SJCRH30 (cell line): ENCODE measurements around the gene CFAP70. TPM values are rescaled to one million over a fixed set of nuclear protein-coding genes. Genes with fewer than 3 reads are reported as not detected.
A peak's percentile ranks its signal among the peaks of the same experiment; 100 is the strongest.

Source experiments
- DNase-seq, 2 experiments: peaks; one replicate each; pipeline ENCODE4 v3.0.0-alpha.2; 2015 to 2020
- H3K27ac ChIP-seq: fragments of 250-450 bp; sonication (Bioruptor Pico); 2 replicates; pipeline ENCODE4 v1.5.1; 2020; ENCODE audit warnings: mild to moderate bottlenecking, moderate library complexity
- H3K27me3 ChIP-seq: fragments of 250-450 bp; sonication (Bioruptor Pico); 2 replicates; pipeline ENCODE4 v1.5.1; 2020; ENCODE audit warnings: mild to moderate bottlenecking, moderate library complexity
- H3K36me3 ChIP-seq: fragments of 250-450 bp; sonication (Bioruptor Pico); 2 replicates; pipeline ENCODE4 v1.5.1; 2020; ENCODE audit warnings: mild to moderate bottlenecking, moderate library complexity
- H3K4me1 ChIP-seq: fragments of 250-450 bp; sonication (Bioruptor Pico); 2 replicates; pipeline ENCODE4 v1.5.1; 2020; ENCODE audit warnings: mild to moderate bottlenecking, moderate library complexity
- H3K4me3 ChIP-seq: fragments of 250-450 bp; sonication (Bioruptor Pico); 2 replicates; pipeline ENCODE4 v1.5.1; 2020; ENCODE audit warnings: mild to moderate bottlenecking, moderate library complexity
- H3K9me3 ChIP-seq: fragments of 250-450 bp; sonication (Bioruptor Pico); replicated peaks from 2 replicates; pipeline ENCODE4 v1.5.1; 2020; ENCODE audit warnings: mild to moderate bottlenecking, moderate library complexity
- total RNA-seq: library from RNA; depleted of rRNA; stranded (reverse); fragments of >200 nt; shearing (Covaris generic); gene quantifications from 2 replicates; pipeline ENCODE4 v1.2.3, GENCODE V29; 2014

Gene CFAP70
- total RNA-seq, 1 experiment from 2014 or later = 0.12 TPM

- peak; percentile 96 to 98 for DNase-seq
- Histone ChIP-seq H3K4me1 (peaks cover 6% of the 10 kb centered on the region; the same call in 1 of the 2 replicates), H3K4me3 (peak within 1 kb of the TSS; percentile 75), H3K9me3 (no peaks in the 10 kb centered on the region), H3K27ac (peak within 1 kb of the TSS; percentile 88), H3K36me3 (peaks cover 9% of the 10 kb centered on the region), H3K27me3 (no peaks in the 10 kb centered on the region)
Observed at GRCh38 chr10:73252445-73253224, 106.0 kb downstream of the CFAP70 start, which contains the start of gene MRPS16. MRPS16 (minus strand) TSS chr10:73252644; CDS start chr10:73252482, 162 bp downstream.

GRCh38 chr10:73251683-73252444 is 106.8 kb downstream of the CFAP70 start:
- Histone ChIP-seq H3K27me3 (no peaks in the 10 kb centered on the region), H3K27ac (peak overlapping the region; percentile 88), H3K9me3 (no peaks in the 10 kb centered on the region), H3K4me1 (peaks cover 7% of the 10 kb centered on the region; the same call in 1 of the 2 replicates), H3K36me3 (peaks cover 9% of the 10 kb centered on the region), H3K4me3 (peak overlapping the region; percentile 75)
- DNase-seq = peak; percentile 35 to 50

GRCh38 chr10:73248259-73248724 is 110.4 kb downstream of the CFAP70 start:
- Histone ChIP-seq H3K9me3 (no peaks in the 10 kb centered on the region), H3K27ac (no peak overlapping the region), H3K4me3 (no peak overlapping the region), H3K27me3 (no peaks in the 10 kb centered on the region), H3K4me1 (peaks cover 7% of the 10 kb centered on the region; the same call in 1 of the 2 replicates), H3K36me3 (peaks cover 30% of the 10 kb centered on the region)
- no peak for DNase-seq

- peak overlapping the region; percentile 94 for H3K27ac ChIP-seq
- H3K4me1 ChIP-seq = peaks cover 7% of the 10 kb centered on the region; the same call in 1 of the 2 replicates
- no peak for DNase-seq
- no peaks in the 10 kb centered on the region for H3K27me3 ChIP-seq
- peaks cover 32% of the 10 kb centered on the region for H3K36me3 ChIP-seq
- H3K9me3 ChIP-seq = no peaks in the 10 kb centered on the region
- peak overlapping the region; percentile 97 for H3K4me3 ChIP-seq
Observed at GRCh38 chr10:73247509-73248258, 111.0 kb downstream of the CFAP70 start.

- Histone ChIP-seq H3K36me3 (peaks cover 38% of the 10 kb centered on the region), H3K9me3 (no peaks in the 10 kb centered on the region), H3K27me3 (no peaks in the 10 kb centered on the region), H3K4me1 (peaks cover 7% of the 10 kb centered on the region; the same call in 1 of the 2 replicates), H3K4me3 (peak within 1 kb of the TSS; percentile 97), H3K27ac (peak within 1 kb of the TSS; percentile 94)
- peak; percentile 96 to 97 for DNase-seq
Observed at GRCh38 chr10:73246646-73247508, 111.8 kb downstream of the CFAP70 start, which contains the start of gene DNAJC9. DNAJC9 (minus strand) TSS chr10:73247255; CDS start chr10:73247189, 66 bp downstream.

GRCh38 chr10:73246322-73246645 is 112.4 kb downstream of the CFAP70 start:
- H3K9me3 ChIP-seq = no peaks in the 10 kb centered on the region
- H3K27me3 ChIP-seq = no peaks in the 10 kb centered on the region
- DNase-seq = no peak
- peak overlapping the region; percentile 94 for H3K27ac ChIP-seq
- H3K36me3 ChIP-seq = peaks cover 44% of the 10 kb centered on the region
- peaks cover 7% of the 10 kb centered on the region; the same call in 1 of the 2 replicates for H3K4me1 ChIP-seq
- peak overlapping the region; percentile 97 for H3K4me3 ChIP-seq

- H3K27ac ChIP-seq = no peak overlapping the region
- peaks cover 7% of the 10 kb centered on the region; the same call in 1 of the 2 replicates for H3K4me1 ChIP-seq
- H3K36me3 ChIP-seq = peaks cover 53% of the 10 kb centered on the region
- no peak overlapping the region; the same call in 1 of the 2 replicates for H3K4me3 ChIP-seq
- no peak for DNase-seq
- H3K27me3 ChIP-seq = no peaks in the 10 kb centered on the region
- H3K9me3 ChIP-seq = no peaks in the 10 kb centered on the region
Observed at GRCh38 chr10:73244866-73245477, 113.7 kb downstream of the CFAP70 start.

- H3K27me3 ChIP-seq = no peaks in the 10 kb centered on the region
Observed at GRCh38 chr10:73239908-73240307, 118.8 kb downstream of the CFAP70 start.

GRCh38 chr10:73238990-73239566 is 119.6 kb downstream of the CFAP70 start:
- no peak overlapping the region for H3K4me3 ChIP-seq
- H3K27me3 ChIP-seq = no peaks in the 10 kb centered on the region
- DNase-seq = no peak
- H3K4me1 ChIP-seq = no peaks in the 10 kb centered on the region
- peaks cover 74% of the 10 kb centered on the region for H3K36me3 ChIP-seq
- H3K27ac ChIP-seq = no peak overlapping the region
- H3K9me3 ChIP-seq = no peaks in the 10 kb centered on the region

More at GRCh38 chr10:73239908-73240307, 118.8 kb downstream of the CFAP70 start:
- H3K4me3 ChIP-seq = no peak overlapping the region
- no peak for DNase-seq
- H3K27ac ChIP-seq = no peak overlapping the region
- H3K36me3 ChIP-seq = peaks cover 73% of the 10 kb centered on the region
- no peaks in the 10 kb centered on the region for H3K9me3 ChIP-seq
- H3K4me1 ChIP-seq = no peaks in the 10 kb centered on the region; the same call in 1 of the 2 replicates

GRCh38 chr10:73234695-73235094 is 124.0 kb downstream of the CFAP70 start:
- no peaks in the 10 kb centered on the region for H3K27me3 ChIP-seq
- no peak overlapping the region for H3K4me3 ChIP-seq
- H3K4me1 ChIP-seq = no peaks in the 10 kb centered on the region
- H3K9me3 ChIP-seq = no peaks in the 10 kb centered on the region
- no peak for DNase-seq
- H3K27ac ChIP-seq = no peak overlapping the region
- H3K36me3 ChIP-seq = peaks cover 47% of the 10 kb centered on the region

- DNase-seq = no peak
Observed at GRCh38 chr10:73233883-73234282, 124.8 kb downstream of the CFAP70 start.

GRCh38 chr10:73232887-73233286 is 125.8 kb downstream of the CFAP70 start:
- Histone ChIP-seq H3K4me3 (no peak overlapping the region), H3K27ac (no peak overlapping the region), H3K27me3 (no peaks in the 10 kb centered on the region), H3K9me3 (no peaks in the 10 kb centered on the region), H3K4me1 (no peaks in the 10 kb centered on the region), H3K36me3 (peaks cover 32% of the 10 kb centered on the region)
- peak; percentile 13 to 39 for DNase-seq

More at GRCh38 chr10:73233883-73234282, 124.8 kb downstream of the CFAP70 start:
- Histone ChIP-seq H3K4me1 (no peaks in the 10 kb centered on the region), H3K9me3 (no peaks in the 10 kb centered on the region), H3K4me3 (no peak overlapping the region), H3K36me3 (peaks cover 39% of the 10 kb centered on the region), H3K27me3 (no peaks in the 10 kb centered on the region), H3K27ac (no peak overlapping the region)

- no peaks in the 10 kb centered on the region; the same call in 1 of the 2 replicates for H3K9me3 ChIP-seq
- no peak overlapping the region for H3K27ac ChIP-seq
- H3K4me3 ChIP-seq = no peak overlapping the region
- H3K36me3 ChIP-seq = peaks cover 16% of the 10 kb centered on the region
- no peaks in the 10 kb centered on the region for H3K4me1 ChIP-seq
- no peak for DNase-seq
- no peaks in the 10 kb centered on the region for H3K27me3 ChIP-seq
Observed at GRCh38 chr10:73229567-73229966, 129.1 kb downstream of the CFAP70 start.
